Uterus (tissue), 4 donors: Measurements from ENCODE around the gene C6orf15. TPM values are rescaled to one million over a fixed set of nuclear protein-coding genes. Genes with fewer than 3 reads are reported as not detected.

Experiments
- DNase-seq, 2 donors: peaks; one replicate each; pipeline ENCODE4 v3.0.0-alpha.2; 2019 to 2020
- H3K27ac ChIP-seq, 2 donors: fragments of 200-600 bp; sonication (generic); 1 replicate in 1 of 2; 2 replicates in 1 of 2; pipeline ENCODE4 v1.5.1; 2016 to 2018
- H3K27me3 ChIP-seq, 2 donors: fragments of 200-600 bp; sonication (generic); one replicate each; pipeline ENCODE4 v1.5.1; 2018 to 2019; ENCODE audit warnings: control low read depth in 1 of 2
- H3K36me3 ChIP-seq, 2 donors: fragments of 200-600 bp; sonication (generic); one replicate each; pipeline ENCODE4 v1.5.1; 2019; ENCODE audit warnings: control low read depth in 1 of 2
- H3K4me1 ChIP-seq, 2 donors: fragments of 200-600 bp; sonication (generic); one replicate each; pipeline ENCODE4 v1.5.1; 2018 to 2019; ENCODE audit warnings: control low read depth in 1 of 2
- H3K4me3 ChIP-seq, 2 donors: fragments of 200-600 bp; sonication (generic); 1 replicate in 1 of 2; 2 replicates in 1 of 2; pipeline ENCODE4 v1.5.1; 2018 to 2019; ENCODE audit warnings: mild to moderate bottlenecking in 1 of 2
- H3K9me3 ChIP-seq, 2 donors: fragments of 200-600 bp; sonication (generic); one replicate each; pipeline ENCODE4 v1.5.1; 2019; ENCODE audit warnings: control low read depth in 1 of 2
- POLR2A ChIP-seq, 2 donors: fragments of 450-650 bp; IDR thresholded peaks; one replicate each; pipeline ENCODE4 v1.6.1; 2016; ENCODE audit warnings: antibody characterized with exemption in 2 of 2, mild to moderate bottlenecking in 1 of 2, moderate library complexity in 1 of 2
- intact Hi-C: fragments of 100-400 bp; cut with DNase I; formaldehyde crosslinking; loops from one replicate; pipeline ENCODE4 v1.15.1; 2023; ENCODE audit warnings: low total_unique reads
- total RNA-seq, 4 donors: library from RNA; depleted of rRNA in 3 of 4; stranded (reverse); fragments of >200 nt in 3 of 4; gene quantifications; one replicate each; pipeline versions ENCODE4 v1.1.0 to v1.2.4, GENCODE V29; 2014 to 2023
- TF ChIP-seq, protein P1 (sequence below), 4 experiments: fragments of 200-600 bp in 2 of 4; fragments of 450-650 bp in 2 of 4; sonication (generic) in 2 of 4; IDR thresholded peaks; one replicate each; pipeline ENCODE4 v1.5.1; 2016 to 2019; ENCODE audit warnings: antibody characterized with exemption in 4 of 4, mild to moderate bottlenecking in 2 of 4, moderate library complexity in 1 of 4
- donor health status: DM: yes; HTN: yes; CAD: no.

The C6orf15 gene
- total RNA-seq, 4 donors from 2014 or later = 0.35 TPM; not detected in 3

DNA sequence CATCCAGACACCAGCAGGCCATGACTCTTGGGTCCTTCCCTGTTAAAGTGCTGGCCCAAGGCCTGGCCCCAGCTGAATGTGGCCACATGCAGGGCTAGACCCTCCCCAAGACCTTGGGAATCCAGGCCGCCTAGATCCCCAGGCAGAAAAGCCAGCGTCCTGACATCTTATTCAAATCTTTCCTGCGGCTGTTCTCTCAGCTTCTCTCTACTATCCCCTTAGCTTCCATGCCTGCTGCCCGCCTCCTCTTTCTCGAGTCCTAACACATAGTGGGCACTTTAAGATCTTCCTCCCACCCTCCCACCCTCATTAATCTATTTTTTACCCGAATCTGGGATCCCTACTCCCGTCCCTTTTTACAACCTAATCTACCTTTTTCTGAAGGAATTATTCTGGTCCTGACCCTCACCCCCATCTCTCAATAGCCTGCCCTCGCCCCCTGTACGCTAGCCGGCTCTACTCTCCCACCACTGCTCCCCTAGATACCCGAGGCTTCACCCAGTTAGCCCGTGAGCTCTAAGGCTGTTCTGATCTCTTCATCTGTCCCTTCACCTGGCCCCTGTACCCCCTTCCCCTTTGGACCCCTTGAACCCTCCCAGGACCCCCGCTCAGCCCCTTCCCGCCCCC lies 45.3 kb upstream of the C6orf15 start, which contains the start of gene CCHCR1:
Gene CCHCR1, minus strand, starts transcription at position 290 of the 627 bp plus-strand sequence. Its CDS starts 202 bp downstream, at position 88.
- Histone ChIP-seq H3K4me1 (no peaks in the 10 kb centered on the region), H3K36me3 (no peaks in the 10 kb centered on the region), H3K9me3 (no peaks in the 10 kb centered on the region), H3K27me3 (no peaks in the 10 kb centered on the region), H3K4me3 (peak within 1 kb of the TSS; percentile 69 to 78), H3K27ac (peak within 1 kb of the TSS; percentile 86 to 87)
- DNase-seq = no peak
- intact Hi-C loops = no loop called here
- no peak for TF ChIP-seq POLR2A (IDR thresholded peaks at IDR 0.05)
- TF ChIP-seq, protein P1, sequence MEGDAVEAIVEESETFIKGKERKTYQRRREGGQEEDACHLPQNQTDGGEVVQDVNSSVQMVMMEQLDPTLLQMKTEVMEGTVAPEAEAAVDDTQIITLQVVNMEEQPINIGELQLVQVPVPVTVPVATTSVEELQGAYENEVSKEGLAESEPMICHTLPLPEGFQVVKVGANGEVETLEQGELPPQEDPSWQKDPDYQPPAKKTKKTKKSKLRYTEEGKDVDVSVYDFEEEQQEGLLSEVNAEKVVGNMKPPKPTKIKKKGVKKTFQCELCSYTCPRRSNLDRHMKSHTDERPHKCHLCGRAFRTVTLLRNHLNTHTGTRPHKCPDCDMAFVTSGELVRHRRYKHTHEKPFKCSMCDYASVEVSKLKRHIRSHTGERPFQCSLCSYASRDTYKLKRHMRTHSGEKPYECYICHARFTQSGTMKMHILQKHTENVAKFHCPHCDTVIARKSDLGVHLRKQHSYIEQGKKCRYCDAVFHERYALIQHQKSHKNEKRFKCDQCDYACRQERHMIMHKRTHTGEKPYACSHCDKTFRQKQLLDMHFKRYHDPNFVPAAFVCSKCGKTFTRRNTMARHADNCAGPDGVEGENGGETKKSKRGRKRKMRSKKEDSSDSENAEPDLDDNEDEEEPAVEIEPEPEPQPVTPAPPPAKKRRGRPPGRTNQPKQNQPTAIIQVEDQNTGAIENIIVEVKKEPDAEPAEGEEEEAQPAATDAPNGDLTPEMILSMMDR (IDR thresholded peaks at IDR 0.05) = no peak

- Histone ChIP-seq H3K36me3 (no peaks in the 10 kb centered on the region), H3K27ac (no peak overlapping the region), H3K4me3 (no peak overlapping the region), H3K27me3 (no peaks in the 10 kb centered on the region), H3K9me3 (no peaks in the 10 kb centered on the region), H3K4me1 (no peaks in the 10 kb centered on the region)
- intact Hi-C loops = no loop called here
- TF ChIP-seq POLR2A (IDR thresholded peaks at IDR 0.05) = no peak
- TF ChIP-seq, protein P1 (IDR thresholded peaks at IDR 0.05) = no peak
- DNase-seq = no peak
Observed at GRCh38 chr6:31156641-31157040, 44.3 kb upstream of the C6orf15 start.

DNA sequence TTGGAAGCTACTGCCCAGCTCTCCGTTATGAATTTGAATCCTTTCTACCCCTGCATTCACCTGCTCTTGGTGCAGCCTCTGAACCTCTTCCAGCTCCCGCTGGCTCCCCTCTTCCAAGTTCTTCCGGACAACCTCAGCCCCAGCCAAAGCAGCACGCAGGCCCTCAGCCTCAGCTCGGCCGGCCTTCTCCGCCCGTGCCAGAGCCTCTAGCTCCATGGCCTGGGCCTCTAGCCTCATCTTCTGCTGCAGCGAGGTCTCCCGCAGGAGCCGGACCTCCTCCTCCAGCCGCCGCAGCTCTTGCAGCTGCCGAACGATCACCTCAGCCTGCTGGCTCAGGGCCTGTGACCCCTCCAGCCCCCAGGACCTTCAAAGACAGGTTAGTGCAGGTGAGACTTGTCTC lies 42.1 kb upstream of the C6orf15 start:
- DNase-seq = no peak
- Histone ChIP-seq H3K27ac (no peak overlapping the region), H3K9me3 (no peaks in the 10 kb centered on the region), H3K4me1 (no peaks in the 10 kb centered on the region), H3K4me3 (no peak overlapping the region), H3K27me3 (no peaks in the 10 kb centered on the region), H3K36me3 (no peaks in the 10 kb centered on the region)
- TF ChIP-seq, protein P1 (IDR thresholded peaks at IDR 0.05) = no peak
- TF ChIP-seq POLR2A (IDR thresholded peaks at IDR 0.05) = no peak
- intact Hi-C loops = no loop called here

DNA sequence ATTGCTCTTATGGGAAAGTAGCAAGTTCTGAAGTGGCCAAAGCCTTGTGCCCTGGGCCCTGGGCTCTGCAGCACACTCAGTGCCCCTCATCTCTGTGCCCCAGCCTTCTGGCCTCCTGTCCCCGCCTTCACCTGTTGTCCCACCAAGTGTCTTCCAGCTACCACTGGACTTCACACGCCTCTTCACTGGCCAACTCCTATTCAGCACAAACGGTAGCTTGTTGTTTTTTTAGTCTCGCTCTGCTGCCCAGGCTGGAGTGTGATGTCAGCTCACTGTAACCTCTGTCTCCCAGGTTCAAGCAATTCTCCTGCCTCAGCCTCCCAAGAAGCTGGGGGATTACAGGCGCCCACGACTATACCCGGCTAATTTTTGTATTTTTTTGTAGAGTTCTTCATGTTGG lies 40.4 kb upstream of the C6orf15 start:
- Histone ChIP-seq H3K27me3 (no peaks in the 10 kb centered on the region), H3K27ac (no peak overlapping the region), H3K36me3 (no peaks in the 10 kb centered on the region), H3K4me3 (no peak overlapping the region), H3K4me1 (no peaks in the 10 kb centered on the region), H3K9me3 (no peaks in the 10 kb centered on the region)
- intact Hi-C loops = no loop called here
- TF ChIP-seq POLR2A (IDR thresholded peaks at IDR 0.05) = no peak
- TF ChIP-seq, protein P1 (IDR thresholded peaks at IDR 0.05) = no peak
- DNase-seq = no peak

- H3K36me3 ChIP-seq = no peaks in the 10 kb centered on the region
- H3K27me3 ChIP-seq = no peaks in the 10 kb centered on the region
- H3K4me1 ChIP-seq = no peaks in the 10 kb centered on the region
- H3K9me3 ChIP-seq = no peaks in the 10 kb centered on the region
- TF ChIP-seq POLR2A (IDR thresholded peaks at IDR 0.05) = no peak
- TF ChIP-seq, protein P1 (IDR thresholded peaks at IDR 0.05) = no peak
- no peak overlapping the region for H3K4me3 ChIP-seq
- intact Hi-C loops = no loop called here
- H3K27ac ChIP-seq = no peak overlapping the region
- DNase-seq = no peak
Observed at GRCh38 chr6:31149827-31150447, 37.6 kb upstream of the C6orf15 start.
